ENCODE data around the gene CHMP3.

The CHMP3 gene

DNA sequence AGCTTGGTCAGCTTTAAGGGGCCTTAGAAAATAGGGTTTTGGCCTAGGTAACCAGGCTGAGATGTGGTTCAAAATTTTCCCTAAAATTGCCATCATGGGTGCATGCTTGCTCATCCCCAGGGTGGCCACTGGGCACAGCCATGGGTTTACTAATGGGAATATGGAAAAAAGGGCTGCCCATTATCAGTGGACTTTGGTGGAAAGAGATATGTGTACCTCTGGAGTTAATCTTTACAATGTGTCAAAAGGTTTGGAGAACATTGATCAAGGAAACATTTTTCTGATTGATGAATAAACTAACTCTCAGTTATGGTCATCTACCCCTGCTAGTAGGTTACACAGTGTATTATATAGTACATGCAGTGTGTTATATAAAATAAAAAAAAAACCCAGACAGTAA is 109.0 kb downstream of the CHMP3 start:
- no peaks in the 10 kb centered on the region for H3F3A ChIP-seq (ENCODE audit: insufficient read depth, low read length)
- H3K9me2 ChIP-seq (replicated peaks; ENCODE audit: insufficient read depth, low read length): no peaks in the 10 kb centered on the region
- H3K4me2 ChIP-seq (ENCODE audit: low read depth, low read length): no peak overlapping the region
- H3K9ac ChIP-seq (ENCODE audit: low read length): no peak overlapping the region
- no peaks in the 10 kb centered on the region for H3K9me3 ChIP-seq (replicated peaks; ENCODE audit: insufficient read depth, low read length)
- H3K4me3 ChIP-seq (ENCODE audit: low read length): no peak overlapping the region
- DNase-seq: no peak
- TF ChIP-seq, protein P1, sequence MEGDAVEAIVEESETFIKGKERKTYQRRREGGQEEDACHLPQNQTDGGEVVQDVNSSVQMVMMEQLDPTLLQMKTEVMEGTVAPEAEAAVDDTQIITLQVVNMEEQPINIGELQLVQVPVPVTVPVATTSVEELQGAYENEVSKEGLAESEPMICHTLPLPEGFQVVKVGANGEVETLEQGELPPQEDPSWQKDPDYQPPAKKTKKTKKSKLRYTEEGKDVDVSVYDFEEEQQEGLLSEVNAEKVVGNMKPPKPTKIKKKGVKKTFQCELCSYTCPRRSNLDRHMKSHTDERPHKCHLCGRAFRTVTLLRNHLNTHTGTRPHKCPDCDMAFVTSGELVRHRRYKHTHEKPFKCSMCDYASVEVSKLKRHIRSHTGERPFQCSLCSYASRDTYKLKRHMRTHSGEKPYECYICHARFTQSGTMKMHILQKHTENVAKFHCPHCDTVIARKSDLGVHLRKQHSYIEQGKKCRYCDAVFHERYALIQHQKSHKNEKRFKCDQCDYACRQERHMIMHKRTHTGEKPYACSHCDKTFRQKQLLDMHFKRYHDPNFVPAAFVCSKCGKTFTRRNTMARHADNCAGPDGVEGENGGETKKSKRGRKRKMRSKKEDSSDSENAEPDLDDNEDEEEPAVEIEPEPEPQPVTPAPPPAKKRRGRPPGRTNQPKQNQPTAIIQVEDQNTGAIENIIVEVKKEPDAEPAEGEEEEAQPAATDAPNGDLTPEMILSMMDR (IDR thresholded peaks at IDR 0.05; ENCODE audit: low read length): no peak
- TF ChIP-seq EZH2phosphoT487 (IDR thresholded peaks at IDR 0.05; ENCODE audit: low read length): no peak
- TF ChIP-seq EZH2 (optimal IDR thresholded peaks at IDR 0.05; ENCODE audit: low read depth, low read length): no peak
- H2AFZ ChIP-seq (ENCODE audit: low read length): no peak overlapping the region
- no peaks in the 10 kb centered on the region for H4K20me1 ChIP-seq (ENCODE audit: insufficient read depth, low read length)
- H3K27me3 ChIP-seq (replicated peaks; ENCODE audit: insufficient read depth, low read length): no peaks in the 10 kb centered on the region
- peaks cover 42% of the 10 kb centered on the region for H3K79me2 ChIP-seq (ENCODE audit: low read length)
- H3K36me3 ChIP-seq (replicated peaks; ENCODE audit: insufficient read depth, low read length): peaks cover 25% of the 10 kb centered on the region; the same call in 1 of the 2 replicates
- H3K4me1 ChIP-seq (ENCODE audit: low read length): no peaks in the 10 kb centered on the region
- H3K27ac ChIP-seq (ENCODE audit: low read length): no peak overlapping the region

DNA sequence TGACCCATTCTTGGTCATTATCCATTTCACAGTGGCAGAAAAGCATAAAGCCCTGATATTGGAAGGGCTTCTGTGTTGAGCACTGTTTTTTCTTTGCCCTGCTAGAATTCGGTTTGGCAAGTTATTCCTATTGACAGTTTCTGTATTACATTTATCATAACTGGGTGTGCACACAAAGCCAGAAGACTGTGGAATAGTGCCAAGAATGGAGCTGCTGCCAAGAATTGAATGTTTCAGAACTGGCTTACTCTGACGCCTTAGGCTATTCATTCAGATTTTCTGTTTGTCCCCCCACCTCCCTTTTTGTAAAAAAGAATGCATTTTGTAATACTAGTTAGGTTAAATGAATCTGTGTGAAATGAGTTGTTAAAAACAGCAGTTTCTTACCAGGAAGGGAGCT is 109.4 kb downstream of the CHMP3 start:
- no peak overlapping the region for H3K9ac ChIP-seq (ENCODE audit: low read length)
- H3K36me3 ChIP-seq (replicated peaks; ENCODE audit: insufficient read depth, low read length): peaks cover 25% of the 10 kb centered on the region; the same call in 1 of the 2 replicates
- H3K9me3 ChIP-seq (replicated peaks; ENCODE audit: insufficient read depth, low read length): no peaks in the 10 kb centered on the region
- H3K4me1 ChIP-seq (ENCODE audit: low read length): no peaks in the 10 kb centered on the region
- no peaks in the 10 kb centered on the region for H4K20me1 ChIP-seq (ENCODE audit: insufficient read depth, low read length)
- no peak overlapping the region for H2AFZ ChIP-seq (ENCODE audit: low read length)
- DNase-seq: no peak
- H3K9me2 ChIP-seq (replicated peaks; ENCODE audit: insufficient read depth, low read length): no peaks in the 10 kb centered on the region
- H3K4me3 ChIP-seq (ENCODE audit: low read length): no peak overlapping the region
- no peaks in the 10 kb centered on the region for H3K27me3 ChIP-seq (replicated peaks; ENCODE audit: insufficient read depth, low read length)
- TF ChIP-seq, protein P1 (IDR thresholded peaks at IDR 0.05; ENCODE audit: low read length): no peak
- TF ChIP-seq EZH2 (optimal IDR thresholded peaks at IDR 0.05; ENCODE audit: low read depth, low read length): no peak
- TF ChIP-seq EZH2phosphoT487 (IDR thresholded peaks at IDR 0.05; ENCODE audit: low read length): no peak
- H3K79me2 ChIP-seq (ENCODE audit: low read length): peaks cover 44% of the 10 kb centered on the region
- no peak overlapping the region for H3K27ac ChIP-seq (ENCODE audit: low read length)
- no peaks in the 10 kb centered on the region for H3F3A ChIP-seq (ENCODE audit: insufficient read depth, low read length)
- no peak overlapping the region for H3K4me2 ChIP-seq (ENCODE audit: low read depth, low read length)

All from MM.1S (cell line).